ENCODE measurements around the gene FAM20B.

DNA sequence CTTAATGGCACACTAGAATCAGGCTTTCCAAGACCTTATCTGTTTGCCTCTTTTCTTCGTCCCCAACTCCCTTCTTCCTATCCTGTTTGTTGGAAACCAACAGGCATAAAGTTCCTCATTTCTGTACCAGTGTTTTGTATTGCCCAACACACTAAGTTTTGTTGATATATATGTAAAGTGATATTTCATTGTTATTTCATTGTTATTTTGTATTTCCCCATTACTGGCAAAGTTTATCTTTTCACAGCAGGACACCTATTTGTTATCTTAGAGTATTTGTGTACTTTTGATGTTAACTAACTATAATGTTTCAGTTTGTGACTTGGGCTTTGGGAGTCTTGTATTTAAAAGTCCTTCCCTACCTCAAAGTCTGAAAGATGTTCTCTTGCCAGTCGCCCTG, 27.1 kb downstream of the FAM20B start:
- no peak for TF ChIP-seq CTCF (IDR thresholded peaks at IDR 0.05; ENCODE audit: low read depth, low read length, poor library complexity, severe bottlenecking)
- TF ChIP-seq EZH2phosphoT487 (IDR thresholded peaks at IDR 0.05; ENCODE audit: borderline replicate concordance, low read length) = no peak

Measured in DOHH2 (cell line).